Stomach (tissue), 9 donors: ENCODE results near the gene IRX1. TPM values are rescaled to one million over a fixed set of nuclear protein-coding genes. Genes with fewer than 3 reads are reported as not detected.

Source experiments
- DNase-seq, 2 donors: peaks; one replicate each; pipeline versions ENCODE4 v3.0.0 to v3.0.0-alpha.2; 2013 to 2019
- H3K27ac ChIP-seq, 5 donors: fragments of 200-600 bp in 4 of 5; sonication (generic) in 4 of 5; one replicate each; pipeline ENCODE4 v1.5.1; 2013 to 2019; ENCODE audit warnings: mild to moderate bottlenecking in 1 of 5, moderate library complexity in 1 of 5
- H3K27me3 ChIP-seq, 3 donors: fragments of 200-600 bp; sonication (generic); one replicate each; pipeline ENCODE4 v1.5.1; 2017 to 2019; ENCODE audit warnings: mixed run types in 1 of 3
- H3K36me3 ChIP-seq, 4 donors: fragments of 200-600 bp; sonication (generic); 1 replicate in 3 of 4; 2 replicates in 1 of 4; pipeline ENCODE4 v1.5.1; 2016 to 2019
- H3K4me1 ChIP-seq, 4 donors: fragments of 200-600 bp; sonication (generic); one replicate each; pipeline ENCODE4 v1.5.1; 2016 to 2019
- H3K4me3 ChIP-seq, 4 donors: fragments of 200-600 bp; sonication (generic) in 3 of 4; one replicate each; pipeline ENCODE4 v1.5.1; 2016 to 2019; ENCODE audit warnings: mild to moderate bottlenecking in 1 of 4
- H3K9me3 ChIP-seq, 4 donors: fragments of 200-600 bp; sonication (generic); one replicate each; pipeline ENCODE4 v1.5.1; 2016 to 2019
- EP300 ChIP-seq: sonication (generic); formaldehyde crosslinking; IDR thresholded peaks from one replicate; pipeline ENCODE4 v1.6.1; 2017; ENCODE audit warnings: antibody characterized with exemption
- POLR2A ChIP-seq, 4 donors: fragments of 450-650 bp; IDR thresholded peaks; one replicate each; pipeline ENCODE4 v1.6.1; 2016; ENCODE audit warnings: antibody characterized with exemption in 4 of 4, control low read depth in 2 of 4, mild to moderate bottlenecking in 1 of 4, moderate library complexity in 1 of 4
- POLR2AphosphoS5 ChIP-seq, 3 donors: sonication (generic); formaldehyde crosslinking; IDR thresholded peaks; one replicate each; pipeline ENCODE4 v1.6.1; 2016; ENCODE audit warnings: antibody characterized with exemption in 3 of 3
- WGBS, 5 donors: extraction: QIAGEN DNeasy Blood & Tissue Kit in 3 of 5; methylation state at CpG; one replicate each; pipeline versions ENCODE4 v1.1.5 to v1.1.7; 2013 to 2018; 5-methylcytosine and 5-hydroxymethylcytosine counted together
- intact Hi-C: fragments of 100-400 bp; cut with DNase I; formaldehyde crosslinking; loops from one replicate; pipeline ENCODE4 v1.15.1; 2023; ENCODE audit warnings: low total_unique reads
- polyA plus RNA-seq, 3 donors: library from polyadenylated mRNA; stranded (reverse); fragments of 200-250 nt; gene quantifications; one replicate each; pipeline ENCODE4 v1.2.3, GENCODE V29; 2013
- total RNA-seq, 5 donors: library from RNA; depleted of rRNA; stranded (reverse); fragments of >200 nt; gene quantifications; one replicate each; pipeline versions ENCODE4 v1.1.0 to v1.2.3, GENCODE V29; 2014 to 2016
- TF ChIP-seq, protein P1 (sequence below), 7 experiments: fragments of 450-650 bp in 4 of 7; fragments of 200-600 bp in 3 of 7; sonication (generic) in 3 of 7; IDR thresholded peaks; one replicate each; pipeline ENCODE4 v1.5.1; 2016 to 2019; ENCODE audit warnings: antibody characterized with exemption in 7 of 7, control low read depth in 2 of 7, mild to moderate bottlenecking in 1 of 7
- donor health status: healthy with polysubstance abuse.
- donor health status: Bipolar disorder and iron deficiency.
- donor health status: healthy.

IRX1 gene
- total and polyA plus RNA-seq, 8 donors, result 0.13 TPM; not detected in 7

- Histone ChIP-seq H3K27ac (no peak overlapping the region), H3K27me3 (peaks cover 0 to 68% (median 17%) of the 10 kb centered on the region in 3 donors), H3K4me1 (no peaks in the 10 kb centered on the region), H3K36me3 (no peaks in the 10 kb centered on the region), H3K9me3 (peaks cover 0 to 3% (median 0%) of the 10 kb centered on the region in 4 donors), H3K4me3 (no peak overlapping the region)
- TF ChIP-seq EP300 (no peak), POLR2AphosphoS5 (IDR thresholded peaks at IDR 0.05) (no peak), POLR2A (IDR thresholded peaks at IDR 0.05) (no peak)
- TF ChIP-seq, protein P1, sequence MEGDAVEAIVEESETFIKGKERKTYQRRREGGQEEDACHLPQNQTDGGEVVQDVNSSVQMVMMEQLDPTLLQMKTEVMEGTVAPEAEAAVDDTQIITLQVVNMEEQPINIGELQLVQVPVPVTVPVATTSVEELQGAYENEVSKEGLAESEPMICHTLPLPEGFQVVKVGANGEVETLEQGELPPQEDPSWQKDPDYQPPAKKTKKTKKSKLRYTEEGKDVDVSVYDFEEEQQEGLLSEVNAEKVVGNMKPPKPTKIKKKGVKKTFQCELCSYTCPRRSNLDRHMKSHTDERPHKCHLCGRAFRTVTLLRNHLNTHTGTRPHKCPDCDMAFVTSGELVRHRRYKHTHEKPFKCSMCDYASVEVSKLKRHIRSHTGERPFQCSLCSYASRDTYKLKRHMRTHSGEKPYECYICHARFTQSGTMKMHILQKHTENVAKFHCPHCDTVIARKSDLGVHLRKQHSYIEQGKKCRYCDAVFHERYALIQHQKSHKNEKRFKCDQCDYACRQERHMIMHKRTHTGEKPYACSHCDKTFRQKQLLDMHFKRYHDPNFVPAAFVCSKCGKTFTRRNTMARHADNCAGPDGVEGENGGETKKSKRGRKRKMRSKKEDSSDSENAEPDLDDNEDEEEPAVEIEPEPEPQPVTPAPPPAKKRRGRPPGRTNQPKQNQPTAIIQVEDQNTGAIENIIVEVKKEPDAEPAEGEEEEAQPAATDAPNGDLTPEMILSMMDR (IDR thresholded peaks at IDR 0.05), result no peak
- no peak for DNase-seq
- WGBS, 5 donors, result 69 to 77% (median 73%) methylated on average over 5 of the region's 5 CpGs
- intact Hi-C loops, result no loop called here
These were observed 10.7 kb upstream of the IRX1 start for GRCh38 chr5:3584724-3585531.

GRCh38 chr5:3590161-3590966 is 5.3 kb upstream of the IRX1 start:
- peaks cover 0 to 4% (median 0%) of the 10 kb centered on the region in 4 donors for H3K9me3 ChIP-seq
- peaks cover 7 to 38% (median 25%) of the 10 kb centered on the region in 4 donors for H3K4me1 ChIP-seq
- TF ChIP-seq POLR2A (IDR thresholded peaks at IDR 0.05) (no peak), POLR2AphosphoS5 (IDR thresholded peaks at IDR 0.05) (no peak), EP300 (no peak)
- TF ChIP-seq, protein P1 (IDR thresholded peaks at IDR 0.05), result no peak
- intact Hi-C loops, result no loop called here
- H3K36me3 ChIP-seq, result no peaks in the 10 kb centered on the region
- DNase-seq, result no peak
- H3K4me3 ChIP-seq, result no peak overlapping the region
- peaks cover 36 to 100% (median 71%) of the 10 kb centered on the region in 3 donors for H3K27me3 ChIP-seq
- WGBS, 5 donors, result 4 to 9% (median 5%) methylated on average over 30 to 51 of the region's 51 CpGs
- no peak overlapping the region for H3K27ac ChIP-seq

GRCh38 chr5:3590967-3591900 is 4.4 kb upstream of the IRX1 start:
- intact Hi-C loops, result no loop called here
- peaks cover 40 to 100% (median 78%) of the 10 kb centered on the region in 3 donors for H3K27me3 ChIP-seq
- DNase-seq, result no peak
- H3K36me3 ChIP-seq, result no peaks in the 10 kb centered on the region
- TF ChIP-seq EP300 (no peak), POLR2AphosphoS5 (IDR thresholded peaks at IDR 0.05) (no peak), POLR2A (IDR thresholded peaks at IDR 0.05) (no peak)
- TF ChIP-seq, protein P1 (IDR thresholded peaks at IDR 0.05), result no peak
- no peak overlapping the region for H3K27ac ChIP-seq
- H3K4me1 ChIP-seq, result peaks cover 10 to 44% (median 30%) of the 10 kb centered on the region in 4 donors
- H3K4me3 ChIP-seq, result peak overlapping the region in 1 of 4 donors; percentile 3
- 4 to 8% (median 5%) methylated on average over 50 to 79 of the region's 79 CpGs for WGBS, 5 donors
- peaks cover 0 to 7% (median 0%) of the 10 kb centered on the region in 4 donors for H3K9me3 ChIP-seq
